Panc1 (cell line): ENCODE results near the gene KRTAP4-5.

Source experiments
- CTCF ChIP-seq: fragments of 450-650 bp; IDR thresholded peaks from 2 replicates; pipeline ENCODE4 v1.5.1; 2017; ENCODE audit warnings: mild to moderate bottlenecking
- POLR2AphosphoS5 ChIP-seq: IDR thresholded peaks from 2 replicates; pipeline ENCODE4 v1.6.1; 2012; ENCODE audit warnings: mild to moderate bottlenecking, low read depth, low read length, moderate library complexity
- SIN3A ChIP-seq: IDR thresholded peaks from 2 replicates; pipeline ENCODE4 v1.6.1; 2012; ENCODE audit warnings: low read depth, mild to moderate bottlenecking, low read length, moderate library complexity, borderline replicate concordance; ENCODE audit not compliant: insufficient read depth

- no peak for TF ChIP-seq CTCF
- TF ChIP-seq POLR2AphosphoS5, result no peak
- TF ChIP-seq SIN3A, result no peak
These were observed 41.6 kb downstream of the KRTAP4-5 start for GRCh38 chr17:41107941-41108450.
